ENCODE results near the gene MIGA2.

DNA sequence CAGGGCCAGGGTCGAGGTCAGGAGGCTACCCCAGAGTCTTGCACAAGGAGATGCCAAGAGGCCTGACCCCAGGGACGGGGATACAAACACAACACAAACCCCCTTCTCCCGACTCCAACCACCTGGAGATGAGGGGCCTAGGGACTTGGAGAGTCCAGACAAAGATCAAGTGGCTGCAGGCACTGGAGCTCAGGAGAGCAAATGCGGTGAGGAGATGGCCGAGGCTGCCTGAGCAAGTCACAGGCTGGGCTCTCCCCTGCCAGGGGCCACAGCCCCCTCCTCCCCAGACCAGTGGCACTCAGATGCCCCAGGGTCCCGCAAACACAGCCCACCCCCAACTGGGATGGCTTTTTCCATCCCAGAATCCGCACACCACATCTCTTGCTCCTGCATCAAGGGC lies 24.1 kb upstream of the MIGA2 start:
- TF ChIP-seq POLR2A (IDR thresholded peaks at IDR 0.05; ENCODE audit: low read depth, low read length): no peak
- no peak for TF ChIP-seq CTCF (conservative IDR thresholded peaks at IDR 0.05; ENCODE audit: low read depth, low read length)
- TF ChIP-seq CHD1 (IDR thresholded peaks at IDR 0.05; ENCODE audit: low read depth, low read length): no peak

Measured in IMR-90 (cell line).